Mammary epithelial cell (primary cell): ENCODE measurements around the gene MC4R.

Experiments used
- EZH2 ChIP-seq: IDR thresholded peaks from 2 replicates; pipeline ENCODE4 v1.6.1; 2012; ENCODE audit warnings: low read length, inconsistent platforms, borderline replicate concordance
- TF ChIP-seq, protein P1 (sequence below), 2 donors: IDR thresholded peaks in 1 of 2; conservative IDR thresholded peaks in 1 of 2; 2 replicates each; pipeline ENCODE4 v1.5.1; 2011 to 2012; ENCODE audit warnings: inconsistent platforms in 2 of 2, low read length in 2 of 2, mild to moderate bottlenecking in 2 of 2, control low read depth in 1 of 2, low read depth in 1 of 2; ENCODE audit not compliant: insufficient read depth in 1 of 2; ENCODE audit errors: extremely low read depth in 1 of 2

- no peak for TF ChIP-seq EZH2
- TF ChIP-seq, protein P1, sequence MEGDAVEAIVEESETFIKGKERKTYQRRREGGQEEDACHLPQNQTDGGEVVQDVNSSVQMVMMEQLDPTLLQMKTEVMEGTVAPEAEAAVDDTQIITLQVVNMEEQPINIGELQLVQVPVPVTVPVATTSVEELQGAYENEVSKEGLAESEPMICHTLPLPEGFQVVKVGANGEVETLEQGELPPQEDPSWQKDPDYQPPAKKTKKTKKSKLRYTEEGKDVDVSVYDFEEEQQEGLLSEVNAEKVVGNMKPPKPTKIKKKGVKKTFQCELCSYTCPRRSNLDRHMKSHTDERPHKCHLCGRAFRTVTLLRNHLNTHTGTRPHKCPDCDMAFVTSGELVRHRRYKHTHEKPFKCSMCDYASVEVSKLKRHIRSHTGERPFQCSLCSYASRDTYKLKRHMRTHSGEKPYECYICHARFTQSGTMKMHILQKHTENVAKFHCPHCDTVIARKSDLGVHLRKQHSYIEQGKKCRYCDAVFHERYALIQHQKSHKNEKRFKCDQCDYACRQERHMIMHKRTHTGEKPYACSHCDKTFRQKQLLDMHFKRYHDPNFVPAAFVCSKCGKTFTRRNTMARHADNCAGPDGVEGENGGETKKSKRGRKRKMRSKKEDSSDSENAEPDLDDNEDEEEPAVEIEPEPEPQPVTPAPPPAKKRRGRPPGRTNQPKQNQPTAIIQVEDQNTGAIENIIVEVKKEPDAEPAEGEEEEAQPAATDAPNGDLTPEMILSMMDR (conservative IDR thresholded peaks at IDR 0.05 in 1 of 2, IDR thresholded peaks at IDR 0.05 in 1 of 2; ENCODE audit: extremely low read depth in 1 of 2, insufficient read depth in 1 of 2, low read depth in 1 of 2, low read length in 2 of 2), result no peak
Observed at GRCh38 chr18:60401346-60401745, 28.8 kb upstream of the MC4R start.
